Skeletal muscle satellite cell (primary cell): ENCODE results near the gene DLL3. TPM values are rescaled to one million over a fixed set of nuclear protein-coding genes. Genes with fewer than 3 reads are reported as not detected.
"Not testable (repeated sequence)": the region's sequence is repeated elsewhere in the genome, so short reads cannot be mapped to it uniquely, and the experiment has no call there.

Experiments used
- H3K27me3 ChIP-seq: 2 replicates; pipeline ENCODE4 v1.7.0; 2013; ENCODE audit warnings: low read length; ENCODE audit not compliant: control insufficient read depth, insufficient read depth
- H3K36me3 ChIP-seq: 2 replicates; pipeline ENCODE4 v1.7.0; 2013; ENCODE audit warnings: mild to moderate bottlenecking, control low read depth, low read length; ENCODE audit not compliant: insufficient read depth
- H3K4me1 ChIP-seq: 2 replicates; pipeline ENCODE4 v1.7.0; 2013; ENCODE audit warnings: low read length; ENCODE audit not compliant: control insufficient read depth, insufficient read depth
- H3K4me2 ChIP-seq: 2 replicates; pipeline ENCODE4 v1.7.0; 2013; ENCODE audit warnings: mild to moderate bottlenecking, low read length
- H3K4me3 ChIP-seq: 2 replicates; pipeline ENCODE4 v1.7.0; 2013; ENCODE audit warnings: low read length
- H3K9ac ChIP-seq: 2 replicates; pipeline ENCODE4 v1.7.0; 2013; ENCODE audit warnings: mild to moderate bottlenecking, low read depth, low read length, moderate library complexity
- H3K9me3 ChIP-seq: replicated peaks from 2 replicates; pipeline ENCODE4 v1.7.0; 2013; ENCODE audit warnings: mild to moderate bottlenecking, control low read depth, low read length
- total RNA-seq: library from RNA; depleted of rRNA; stranded (reverse); fragments of >200 nt; gene quantifications from 2 replicates; pipeline ENCODE4 v1.2.3, GENCODE V29; 2012; rRNA removed

Gene DLL3
- total RNA-seq: 0.76 and 0.87 TPM in 2 replicates

- Histone ChIP-seq H3K36me3 (no peaks in the 10 kb centered on the region), H3K4me1 (peaks cover 13% of the 10 kb centered on the region), H3K9me3 (no peaks in the 10 kb centered on the region), H3K4me2 (peak within 1 kb of the TSS; percentile 75), H3K9ac (no peak within 1 kb of the TSS), H3K27me3 (peaks cover 44% of the 10 kb centered on the region), H3K4me3 (peak within 1 kb of the TSS; percentile 47)
These were observed at the start of gene DLL3 for GRCh38 chr19:39498798-39499642. DLL3 (plus strand) TSS chr19:39498947; CDS start chr19:39498975, 28 bp downstream.

- Histone ChIP-seq H3K4me1 (peaks cover 26% of the 10 kb centered on the region), H3K27me3 (no peaks in the 10 kb centered on the region), H3K36me3 (peaks cover 43% of the 10 kb centered on the region), H3K9me3 (no peaks in the 10 kb centered on the region), H3K4me2 (no peak overlapping the region), H3K9ac (no peak overlapping the region), H3K4me3 (no peak overlapping the region)
These were observed 49.5 kb upstream of the DLL3 start for GRCh38 chr19:39449116-39449797.

- not testable (repeated sequence) for H3K9ac ChIP-seq, H3K4me2 ChIP-seq, H3K9me3 ChIP-seq, H3K4me3 ChIP-seq, H3K27me3 ChIP-seq
- Histone ChIP-seq H3K4me1 (peaks cover 24% of the 10 kb centered on the region), H3K36me3 (peaks cover 49% of the 10 kb centered on the region)
These were observed 47.5 kb upstream of the DLL3 start for GRCh38 chr19:39451257-39451656.

- Histone ChIP-seq H3K27me3 (no peaks in the 10 kb centered on the region), H3K4me3 (no peak overlapping the region), H3K36me3 (peaks cover 73% of the 10 kb centered on the region), H3K4me1 (no peaks in the 10 kb centered on the region), H3K4me2 (no peak overlapping the region), H3K9ac (no peak overlapping the region), H3K9me3 (no peaks in the 10 kb centered on the region)
These were observed 35.3 kb upstream of the DLL3 start for GRCh38 chr19:39463403-39463802.

- Histone ChIP-seq H3K4me1 (no peaks in the 10 kb centered on the region), H3K9me3 (no peaks in the 10 kb centered on the region), H3K9ac (no peak overlapping the region), H3K4me2 (no peak overlapping the region), H3K4me3 (no peak overlapping the region), H3K36me3 (peaks cover 77% of the 10 kb centered on the region), H3K27me3 (no peaks in the 10 kb centered on the region)
These were observed 32.6 kb upstream of the DLL3 start for GRCh38 chr19:39465956-39466747.

GRCh38 chr19:39467941-39468340, 30.8 kb upstream of the DLL3 start:
- no peak overlapping the region for H3K9ac ChIP-seq

GRCh38 chr19:39469036-39469435, 29.7 kb upstream of the DLL3 start:
- Histone ChIP-seq H3K36me3 (peaks cover 93% of the 10 kb centered on the region), H3K9me3 (no peaks in the 10 kb centered on the region), H3K4me2 (no peak overlapping the region)

More at GRCh38 chr19:39467941-39468340, 30.8 kb upstream of the DLL3 start:
- no peak overlapping the region for H3K4me3 ChIP-seq
- peaks cover 88% of the 10 kb centered on the region for H3K36me3 ChIP-seq
- no peak overlapping the region for H3K4me2 ChIP-seq
- H3K4me1 ChIP-seq: no peaks in the 10 kb centered on the region
- H3K9me3 ChIP-seq: no peaks in the 10 kb centered on the region
- H3K27me3 ChIP-seq: no peaks in the 10 kb centered on the region

GRCh38 chr19:39469567-39469966, 29.2 kb upstream of the DLL3 start:
- H3K4me2 ChIP-seq: no peak overlapping the region
- no peaks in the 10 kb centered on the region for H3K27me3 ChIP-seq
- H3K9me3 ChIP-seq: no peaks in the 10 kb centered on the region
- H3K4me1 ChIP-seq: no peaks in the 10 kb centered on the region
- no peak overlapping the region for H3K9ac ChIP-seq
- no peak overlapping the region for H3K4me3 ChIP-seq
- H3K36me3 ChIP-seq: peaks cover 95% of the 10 kb centered on the region

More at GRCh38 chr19:39469036-39469435, 29.7 kb upstream of the DLL3 start:
- Histone ChIP-seq H3K4me1 (no peaks in the 10 kb centered on the region), H3K27me3 (no peaks in the 10 kb centered on the region), H3K9ac (no peak overlapping the region), H3K4me3 (no peak overlapping the region)

GRCh38 chr19:39470724-39471339, 27.9 kb upstream of the DLL3 start:
- Histone ChIP-seq H3K4me1 (no peaks in the 10 kb centered on the region), H3K4me2 (no peak overlapping the region), H3K27me3 (no peaks in the 10 kb centered on the region), H3K4me3 (no peak overlapping the region), H3K36me3 (peaks cover 91% of the 10 kb centered on the region), H3K9me3 (no peaks in the 10 kb centered on the region), H3K9ac (no peak overlapping the region)

GRCh38 chr19:39471756-39472536, 26.8 kb upstream of the DLL3 start:
- no peak overlapping the region for H3K9ac ChIP-seq
- H3K9me3 ChIP-seq: no peaks in the 10 kb centered on the region
- H3K4me2 ChIP-seq: no peak overlapping the region
- H3K4me3 ChIP-seq: no peak overlapping the region
- H3K27me3 ChIP-seq: no peaks in the 10 kb centered on the region
- peaks cover 91% of the 10 kb centered on the region for H3K36me3 ChIP-seq
- H3K4me1 ChIP-seq: no peaks in the 10 kb centered on the region
